Measurements from ENCODE around the gene PMEPA1.

Gene PMEPA1

DNA sequence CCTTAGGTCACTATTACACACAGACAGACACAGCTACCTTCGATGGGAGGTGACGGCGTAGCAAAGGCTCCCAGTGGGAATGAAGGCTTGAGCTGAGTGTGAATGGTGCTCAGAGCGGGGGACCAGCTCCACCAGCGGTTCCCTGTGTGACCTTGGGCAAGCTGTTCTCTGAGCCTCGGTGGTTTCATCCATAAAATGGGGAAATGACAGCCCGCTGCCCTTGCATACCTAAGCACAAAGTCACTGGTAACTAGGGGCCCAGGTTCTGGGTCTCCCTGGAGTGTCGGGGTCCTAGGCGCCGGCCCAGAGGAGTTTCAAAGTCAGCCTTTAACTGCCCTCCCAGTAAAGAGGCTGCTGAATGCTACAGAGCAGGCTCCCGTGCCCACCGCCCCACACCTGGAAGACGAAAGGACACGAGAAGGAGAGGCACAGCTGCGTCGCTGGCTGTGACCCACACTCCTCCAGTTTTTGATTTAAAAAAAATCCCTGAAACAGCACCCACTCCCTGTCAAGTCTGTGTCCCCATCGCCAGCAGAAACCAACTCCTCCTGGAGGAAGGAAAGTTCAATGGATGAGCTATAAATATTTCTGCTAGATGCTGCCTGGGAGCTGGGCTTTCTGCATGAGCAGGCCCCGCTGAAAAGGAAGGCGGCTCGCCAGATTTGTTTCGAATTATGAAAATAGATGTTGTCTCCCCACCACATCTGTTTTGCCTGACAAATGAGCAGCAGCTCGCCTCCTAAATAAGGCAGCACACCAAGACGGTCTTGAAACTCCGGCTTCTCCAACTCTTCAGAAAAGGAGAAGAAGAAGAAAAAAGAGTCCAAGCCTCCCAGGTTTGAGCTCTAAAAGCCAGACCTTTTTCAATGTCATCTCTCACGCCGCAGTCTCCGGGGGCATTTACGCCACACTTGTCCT, 27.4 kb downstream of the PMEPA1 start:
- peak overlapping the region in 1 of 2 donors; percentile 63 for H3K4me3 Mint-ChIP-seq
- no peak for ATAC-seq
- H3K9me3 Mint-ChIP-seq = no peaks in the 10 kb centered on the region
- peaks cover 34% of the 10 kb centered on the region for H3K4me1 Mint-ChIP-seq
- peak overlapping the region in 1 of 2 donors; percentile 44 for H3K27ac Mint-ChIP-seq
- H3K27me3 Mint-ChIP-seq = no peaks in the 10 kb centered on the region
- no peak for DNase-seq

DNA sequence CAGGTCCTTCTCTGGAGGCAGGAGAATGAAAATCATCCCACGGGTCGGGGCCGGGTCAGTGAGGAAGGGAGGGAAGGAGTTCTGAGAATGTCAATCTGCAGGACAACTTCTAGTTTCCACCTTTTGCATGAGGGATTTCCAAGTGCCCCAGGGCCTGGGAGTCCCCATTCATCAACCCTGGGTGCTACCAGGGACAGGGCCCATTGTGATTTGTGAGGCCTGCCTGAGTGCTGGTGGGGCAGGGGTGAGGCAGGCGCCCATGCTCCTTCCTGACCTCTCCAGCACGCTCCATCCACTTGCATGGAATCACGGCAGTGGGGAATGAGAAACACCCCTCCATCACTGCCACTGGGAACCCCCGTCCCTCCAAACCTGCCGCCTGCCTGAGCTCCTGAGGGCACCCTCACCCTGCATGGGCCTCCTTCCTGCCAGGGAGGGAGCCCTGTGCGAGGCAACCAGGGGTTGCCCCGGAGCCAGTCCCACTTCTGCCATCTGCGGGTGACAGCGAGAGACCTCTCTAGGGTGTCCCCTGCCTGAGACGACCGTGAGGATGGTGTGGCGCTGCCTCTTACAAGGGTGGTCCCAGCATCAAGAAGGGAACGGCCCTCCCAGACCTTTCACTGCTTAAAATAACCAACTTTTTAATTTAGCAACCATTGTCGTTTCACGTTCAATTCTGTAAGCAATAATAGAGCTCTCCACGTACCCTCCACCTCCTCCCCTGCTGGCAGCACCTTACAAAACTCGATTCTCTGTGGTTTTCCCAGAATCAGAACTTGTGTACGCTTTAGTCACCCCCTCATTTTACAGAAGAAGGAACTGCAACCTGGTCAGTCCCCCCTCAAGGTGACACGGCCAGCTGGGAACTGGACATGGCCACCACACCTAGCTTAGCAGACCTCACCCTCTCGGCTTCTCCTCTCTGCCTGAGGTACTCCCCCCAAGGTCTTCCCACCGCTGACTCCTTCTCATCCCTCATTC, 28.6 kb downstream of the PMEPA1 start:
- Mint-ChIP-seq H3K9me3 (no peaks in the 10 kb centered on the region), H3K4me1 (peaks cover 38% of the 10 kb centered on the region), H3K4me3 (peak overlapping the region; percentile 20 to 63), H3K27me3 (no peaks in the 10 kb centered on the region), H3K27ac (peak overlapping the region; percentile 44 to 49)
- DNase-seq (peak; percentile 19 to 43), ATAC-seq (peak; percentile 93)

GRCh38 chr20:57680131-57680716, 29.6 kb downstream of the PMEPA1 start:
- DNase-seq (no peak), ATAC-seq (no peak)
- peak overlapping the region in 1 of 2 donors; percentile 29 for H3K4me3 Mint-ChIP-seq
- H3K9me3 Mint-ChIP-seq = no peaks in the 10 kb centered on the region
- H3K27me3 Mint-ChIP-seq = no peaks in the 10 kb centered on the region
- H3K27ac Mint-ChIP-seq = no peak overlapping the region
- peaks cover 40% of the 10 kb centered on the region for H3K4me1 Mint-ChIP-seq

DNA sequence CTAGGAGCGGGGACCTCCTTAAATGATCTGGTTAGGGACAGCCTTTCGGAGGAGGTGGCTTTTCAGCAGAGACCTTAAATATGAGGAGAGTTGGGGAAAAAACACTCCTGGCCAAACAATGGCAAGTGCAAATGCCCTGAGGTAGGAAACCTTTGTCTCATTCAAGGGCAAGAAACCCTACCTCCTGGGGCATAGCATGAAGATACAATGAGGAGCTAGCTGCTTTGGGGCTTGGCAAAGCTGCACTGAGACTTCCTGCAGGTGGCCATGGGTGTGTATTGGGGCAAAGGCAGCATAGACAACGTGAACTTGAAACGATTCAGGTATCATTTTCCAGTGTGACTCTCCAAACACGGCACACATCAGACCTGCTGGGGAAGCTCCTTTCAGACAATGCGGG, 30.7 kb downstream of the PMEPA1 start:
- ATAC-seq (no peak), DNase-seq (no peak)
- Mint-ChIP-seq H3K27ac (peak overlapping the region in 1 of 2 donors; percentile 29), H3K4me1 (peaks cover 40% of the 10 kb centered on the region), H3K9me3 (no peaks in the 10 kb centered on the region), H3K4me3 (no peak overlapping the region), H3K27me3 (no peaks in the 10 kb centered on the region)

DNA sequence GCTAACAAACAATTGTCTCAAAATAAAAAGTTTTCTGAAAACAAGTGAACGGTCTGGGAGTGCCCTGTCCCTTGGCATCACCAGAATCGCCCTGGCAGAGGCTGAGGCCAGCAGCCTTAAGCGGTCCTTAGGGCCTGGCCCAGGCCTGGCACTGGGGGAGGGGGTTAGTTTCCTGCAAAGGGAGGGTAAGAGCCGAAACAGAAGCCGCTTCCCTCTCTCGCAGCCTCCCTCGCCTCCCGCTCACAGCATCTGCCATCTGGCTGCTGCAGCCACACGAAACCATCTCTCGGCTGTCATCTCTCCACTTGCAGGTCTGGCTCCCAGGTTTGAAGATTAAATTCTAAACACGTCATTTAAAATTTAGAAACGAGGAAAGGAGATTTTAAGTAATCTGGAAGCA, 31.5 kb downstream of the PMEPA1 start:
- Mint-ChIP-seq H3K4me3 (no peak overlapping the region), H3K9me3 (no peaks in the 10 kb centered on the region), H3K27ac (peak overlapping the region in 1 of 2 donors; percentile 31), H3K27me3 (no peaks in the 10 kb centered on the region), H3K4me1 (peaks cover 40% of the 10 kb centered on the region)
- ATAC-seq = no peak
- no peak for DNase-seq

DNA sequence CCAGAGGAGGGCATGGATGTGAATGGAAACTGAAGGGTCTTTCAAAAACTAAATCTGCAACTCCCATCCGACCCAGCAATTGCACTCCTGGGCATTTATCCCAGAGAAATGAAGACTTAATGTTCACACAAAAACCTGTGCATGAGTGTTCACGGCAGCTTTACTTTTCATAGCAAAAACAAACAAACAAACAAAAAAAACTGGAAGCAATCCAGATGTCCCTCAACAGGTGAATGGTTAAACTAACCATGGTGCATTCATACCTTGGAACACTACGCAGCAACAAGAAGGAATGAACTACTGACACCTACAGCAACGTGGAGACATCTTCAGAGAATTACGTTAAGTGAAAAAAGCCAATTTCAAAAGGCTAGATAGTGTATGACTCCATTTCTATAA, 32.2 kb downstream of the PMEPA1 start:
- ATAC-seq (no peak), DNase-seq (no peak)
- peaks cover 40% of the 10 kb centered on the region for H3K4me1 Mint-ChIP-seq
- H3K27me3 Mint-ChIP-seq = no peaks in the 10 kb centered on the region
- H3K4me3 Mint-ChIP-seq = no peak overlapping the region
- no peak overlapping the region for H3K27ac Mint-ChIP-seq
- H3K9me3 Mint-ChIP-seq = no peaks in the 10 kb centered on the region

DNA sequence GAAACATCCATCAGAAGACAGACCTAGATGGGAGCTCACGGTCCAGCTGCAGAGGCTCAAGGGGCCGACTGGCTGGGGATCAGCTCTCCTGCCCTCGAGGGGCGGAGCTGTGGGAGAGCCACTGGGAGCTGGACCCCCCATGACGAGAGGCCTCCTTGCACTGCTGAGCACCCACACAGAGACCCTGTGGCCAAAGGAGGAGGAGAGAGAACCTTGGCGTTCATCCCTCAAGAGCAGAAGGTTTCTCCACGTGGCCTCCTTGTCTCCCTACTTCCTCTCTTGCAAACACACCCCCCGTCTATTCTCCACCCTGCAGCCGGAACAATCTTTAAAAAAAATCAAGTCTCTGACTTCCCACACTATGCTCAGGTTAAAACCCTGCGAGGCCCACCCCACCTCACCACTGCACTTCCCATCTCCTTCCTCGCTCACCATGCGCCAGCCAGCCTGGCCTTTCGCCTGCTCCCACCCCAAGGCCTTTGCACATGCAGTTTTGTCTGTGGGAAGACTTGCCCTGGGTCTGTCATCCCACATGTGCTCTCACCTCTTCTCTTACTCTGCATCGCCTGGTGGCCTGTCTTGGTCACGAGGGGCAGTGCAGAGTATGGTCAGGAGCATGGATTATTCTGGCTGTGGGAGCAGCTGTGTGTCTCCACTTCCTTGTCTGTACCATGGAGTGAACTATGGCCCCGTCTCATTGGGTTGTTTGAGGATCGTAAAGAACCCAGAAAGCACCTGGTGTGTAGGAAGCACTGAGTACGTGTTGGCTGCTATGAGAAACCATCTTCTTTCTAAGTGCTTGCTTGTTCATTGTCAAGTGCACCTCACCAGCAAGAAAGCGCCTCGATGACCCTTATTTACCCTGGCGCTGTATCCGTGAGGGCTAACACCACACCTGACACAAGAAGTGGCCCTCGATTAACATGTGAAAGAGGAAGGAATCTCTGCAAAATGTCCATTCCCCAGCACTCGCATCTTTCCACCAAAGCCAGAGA, 32.9 kb downstream of the PMEPA1 start:
- H3K4me3 Mint-ChIP-seq = no peak overlapping the region
- H3K4me1 Mint-ChIP-seq = peaks cover 37% of the 10 kb centered on the region
- DNase-seq (no peak), ATAC-seq (no peak)
- no peaks in the 10 kb centered on the region for H3K9me3 Mint-ChIP-seq
- H3K27me3 Mint-ChIP-seq = no peaks in the 10 kb centered on the region
- H3K27ac Mint-ChIP-seq = no peak overlapping the region

- no peaks in the 10 kb centered on the region for H3K9me3 Mint-ChIP-seq
- H3K27ac Mint-ChIP-seq = no peak overlapping the region
- peaks cover 26% of the 10 kb centered on the region for H3K4me1 Mint-ChIP-seq
- no peak for DNase-seq
- no peak overlapping the region for H3K4me3 Mint-ChIP-seq
- no peak for ATAC-seq
- H3K27me3 Mint-ChIP-seq = no peaks in the 10 kb centered on the region
Observed at GRCh38 chr20:57675773-57676172, 34.0 kb downstream of the PMEPA1 start.

GRCh38 chr20:57672953-57673575, 36.8 kb downstream of the PMEPA1 start:
- Mint-ChIP-seq H3K4me3 (no peak overlapping the region), H3K9me3 (no peaks in the 10 kb centered on the region), H3K4me1 (peaks cover 26% of the 10 kb centered on the region), H3K27ac (no peak overlapping the region), H3K27me3 (no peaks in the 10 kb centered on the region)
- DNase-seq (no peak), ATAC-seq (no peak)

GRCh38 chr20:57672164-57672563, 37.7 kb downstream of the PMEPA1 start:
- ATAC-seq (no peak), DNase-seq (no peak)
- no peak overlapping the region for H3K4me3 Mint-ChIP-seq
- H3K27ac Mint-ChIP-seq = peak overlapping the region in 1 of 2 donors; percentile 74
- no peaks in the 10 kb centered on the region for H3K27me3 Mint-ChIP-seq
- no peaks in the 10 kb centered on the region for H3K9me3 Mint-ChIP-seq
- peaks cover 34% of the 10 kb centered on the region for H3K4me1 Mint-ChIP-seq

GRCh38 chr20:57671662-57672061, 38.2 kb downstream of the PMEPA1 start:
- DNase-seq (no peak), ATAC-seq (no peak)
- no peaks in the 10 kb centered on the region for H3K27me3 Mint-ChIP-seq
- H3K27ac Mint-ChIP-seq = no peak overlapping the region
- no peaks in the 10 kb centered on the region for H3K9me3 Mint-ChIP-seq
- peaks cover 29% of the 10 kb centered on the region for H3K4me1 Mint-ChIP-seq
- no peak overlapping the region for H3K4me3 Mint-ChIP-seq

DNA sequence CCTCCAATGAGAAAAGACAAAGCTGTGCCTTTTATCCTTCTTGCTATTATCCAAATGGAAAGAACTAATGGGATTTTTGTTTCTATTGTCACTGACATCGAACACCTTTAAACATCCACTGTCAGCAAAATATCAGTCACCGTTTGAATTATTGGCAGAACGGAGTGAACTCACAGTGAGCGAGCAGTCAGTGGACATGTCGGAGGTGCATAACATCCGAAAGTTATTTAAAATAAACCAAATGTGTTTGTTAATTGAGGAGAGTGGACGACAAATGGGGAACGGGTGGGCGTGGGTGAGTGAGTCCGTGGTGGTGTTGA, 38.8 kb downstream of the PMEPA1 start:
- no peak overlapping the region for H3K4me3 Mint-ChIP-seq
- H3K4me1 Mint-ChIP-seq = peaks cover 23% of the 10 kb centered on the region
- H3K27me3 Mint-ChIP-seq = no peaks in the 10 kb centered on the region
- no peaks in the 10 kb centered on the region for H3K9me3 Mint-ChIP-seq
- DNase-seq = no peak
- ATAC-seq = no peak
- H3K27ac Mint-ChIP-seq = no peak overlapping the region

GRCh38 chr20:57670288-57671071, 39.3 kb downstream of the PMEPA1 start:
- ATAC-seq = no peak
- H3K4me3 Mint-ChIP-seq = no peak overlapping the region
- peak overlapping the region in 1 of 2 donors; percentile 45 for H3K27ac Mint-ChIP-seq
- no peaks in the 10 kb centered on the region for H3K27me3 Mint-ChIP-seq
- DNase-seq = no peak
- peaks cover 22% of the 10 kb centered on the region for H3K4me1 Mint-ChIP-seq
- H3K9me3 Mint-ChIP-seq = no peaks in the 10 kb centered on the region

DNA sequence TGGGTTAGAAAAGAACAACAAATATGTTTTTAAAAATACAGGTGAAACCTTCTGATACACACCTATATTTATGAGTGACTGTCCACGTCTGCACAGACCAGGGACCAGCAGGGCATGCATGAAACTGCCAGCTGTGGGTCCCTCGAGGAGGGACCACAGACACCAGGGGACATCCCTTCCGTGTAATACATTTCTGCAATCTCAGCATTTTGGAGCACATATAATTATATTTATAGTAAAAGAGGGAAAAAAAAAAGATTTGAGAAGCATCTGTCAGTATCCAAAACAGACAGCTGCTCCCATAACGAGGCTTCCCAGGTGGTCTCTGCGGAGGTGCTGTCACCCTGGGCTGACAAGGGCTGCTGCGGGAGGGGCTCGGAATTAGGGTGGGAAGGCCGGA, 40.2 kb downstream of the PMEPA1 start:
- no peak for DNase-seq
- H3K9me3 Mint-ChIP-seq = no peaks in the 10 kb centered on the region
- ATAC-seq = no peak
- H3K4me1 Mint-ChIP-seq = peaks cover 22% of the 10 kb centered on the region
- H3K27me3 Mint-ChIP-seq = no peaks in the 10 kb centered on the region
- no peak overlapping the region for H3K4me3 Mint-ChIP-seq
- H3K27ac Mint-ChIP-seq = no peak overlapping the region

Data from stimulated activated naive CD8-positive, alpha-beta T cell treated with anti-CD3 and anti-CD28 coated beads, Interleukin-15, amount 100 ng/mL, for 72 hours (primary cell).